ENCODE results near the gene LHFPL2. TPM values are rescaled to one million over a fixed set of nuclear protein-coding genes. Genes with fewer than 3 reads are reported as not detected.

The LHFPL2 gene
- total and polyA plus RNA-seq, 9 of the 15 experiments (the other 6 are each of a cell fraction or from before 2014, with no cell fraction given), result 1.0 to 6.6 (median 4.6) TPM

- TF ChIP-seq CEBPG (CRISPR knock-in tag; IDR thresholded peaks at IDR 0.05) (peak; percentile 63), CEBPG (tag; conservative IDR thresholded peaks at IDR 0.05 in 1 of 2, IDR thresholded peaks at IDR 0.05 in 1 of 2) (no peak), USF2 (CRISPR knock-in tag; IDR thresholded peaks at IDR 0.05) (no peak), NCOA2 (IDR thresholded peaks at IDR 0.05; ENCODE audit: partially characterized antibody in 2 of 2) (no peak), MTA3 (IDR thresholded peaks at IDR 0.05; ENCODE audit: borderline replicate concordance) (no peak), SOX6 (IDR thresholded peaks at IDR 0.05) (no peak), ZBTB17 (CRISPR knock-in tag; IDR thresholded peaks at IDR 0.05) (peak; percentile 87), TEAD1 (CRISPR knock-in tag; IDR thresholded peaks at IDR 0.05) (no peak), FOXK2 (conservative IDR thresholded peaks at IDR 0.05 in 1 of 2, IDR thresholded peaks at IDR 0.05 in 1 of 2; ENCODE audit: low read depth in 2 of 2) (no peak), GTF2A2 (tag; IDR thresholded peaks at IDR 0.05) (no peak), HDAC2 (IDR thresholded peaks at IDR 0.05) (no peak), ATF4 (CRISPR knock-in tag; IDR thresholded peaks at IDR 0.05) (0 out of 2 replicates have a peak, but pooled peaks have one; percentile 14), PKNOX1 (IDR thresholded peaks at IDR 0.05) (peak; percentile 85), ATF1 (CRISPR knock-in tag; IDR thresholded peaks at IDR 0.05) (no peak), ATF1 (tag; IDR thresholded peaks at IDR 0.05) (0 out of 2 replicates have a peak, but pooled peaks have one; percentile 20), MAFG (tag; conservative IDR thresholded peaks at IDR 0.05) (0 out of 2 replicates have a peak, but pooled peaks have one; percentile 16), SMAD4 (CRISPR knock-in tag; conservative IDR thresholded peaks at IDR 0.05) (0 out of 2 replicates have a peak, but pooled peaks have one; percentile 15), MEIS2 (IDR thresholded peaks at IDR 0.05; ENCODE audit: partially characterized antibody) (peak; percentile 8), C11orf30 (IDR thresholded peaks at IDR 0.05; ENCODE audit: low read depth) (0 out of 2 replicates have a peak, but pooled peaks have one; percentile 6), ZSCAN32 (CRISPR knock-in tag; IDR thresholded peaks at IDR 0.05) (no peak)
- TF ChIP-seq, protein P1, sequence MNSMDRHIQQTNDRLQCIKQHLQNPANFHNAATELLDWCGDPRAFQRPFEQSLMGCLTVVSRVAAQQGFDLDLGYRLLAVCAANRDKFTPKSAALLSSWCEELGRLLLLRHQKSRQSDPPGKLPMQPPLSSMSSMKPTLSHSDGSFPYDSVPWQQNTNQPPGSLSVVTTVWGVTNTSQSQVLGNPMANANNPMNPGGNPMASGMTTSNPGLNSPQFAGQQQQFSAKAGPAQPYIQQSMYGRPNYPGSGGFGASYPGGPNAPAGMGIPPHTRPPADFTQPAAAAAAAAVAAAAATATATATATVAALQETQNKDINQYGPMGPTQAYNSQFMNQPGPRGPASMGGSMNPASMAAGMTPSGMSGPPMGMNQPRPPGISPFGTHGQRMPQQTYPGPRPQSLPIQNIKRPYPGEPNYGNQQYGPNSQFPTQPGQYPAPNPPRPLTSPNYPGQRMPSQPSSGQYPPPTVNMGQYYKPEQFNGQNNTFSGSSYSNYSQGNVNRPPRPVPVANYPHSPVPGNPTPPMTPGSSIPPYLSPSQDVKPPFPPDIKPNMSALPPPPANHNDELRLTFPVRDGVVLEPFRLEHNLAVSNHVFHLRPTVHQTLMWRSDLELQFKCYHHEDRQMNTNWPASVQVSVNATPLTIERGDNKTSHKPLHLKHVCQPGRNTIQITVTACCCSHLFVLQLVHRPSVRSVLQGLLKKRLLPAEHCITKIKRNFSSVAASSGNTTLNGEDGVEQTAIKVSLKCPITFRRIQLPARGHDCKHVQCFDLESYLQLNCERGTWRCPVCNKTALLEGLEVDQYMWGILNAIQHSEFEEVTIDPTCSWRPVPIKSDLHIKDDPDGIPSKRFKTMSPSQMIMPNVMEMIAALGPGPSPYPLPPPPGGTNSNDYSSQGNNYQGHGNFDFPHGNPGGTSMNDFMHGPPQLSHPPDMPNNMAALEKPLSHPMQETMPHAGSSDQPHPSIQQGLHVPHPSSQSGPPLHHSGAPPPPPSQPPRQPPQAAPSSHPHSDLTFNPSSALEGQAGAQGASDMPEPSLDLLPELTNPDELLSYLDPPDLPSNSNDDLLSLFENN (IDR thresholded peaks at IDR 0.05; ENCODE audit: low read depth in 2 of 2, low read length in 2 of 2), result no peak
- TF ChIP-seq, protein P2, sequence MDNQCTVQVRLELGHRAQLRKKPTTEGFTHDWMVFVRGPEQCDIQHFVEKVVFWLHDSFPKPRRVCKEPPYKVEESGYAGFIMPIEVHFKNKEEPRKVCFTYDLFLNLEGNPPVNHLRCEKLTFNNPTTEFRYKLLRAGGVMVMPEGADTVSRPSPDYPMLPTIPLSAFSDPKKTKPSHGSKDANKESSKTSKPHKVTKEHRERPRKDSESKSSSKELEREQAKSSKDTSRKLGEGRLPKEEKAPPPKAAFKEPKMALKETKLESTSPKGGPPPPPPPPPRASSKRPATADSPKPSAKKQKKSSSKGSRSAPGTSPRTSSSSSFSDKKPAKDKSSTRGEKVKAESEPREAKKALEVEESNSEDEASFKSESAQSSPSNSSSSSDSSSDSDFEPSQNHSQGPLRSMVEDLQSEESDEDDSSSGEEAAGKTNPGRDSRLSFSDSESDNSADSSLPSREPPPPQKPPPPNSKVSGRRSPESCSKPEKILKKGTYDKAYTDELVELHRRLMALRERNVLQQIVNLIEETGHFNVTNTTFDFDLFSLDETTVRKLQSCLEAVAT (IDR thresholded peaks at IDR 0.05), result peak in 1 of 2 experiments; percentile 76; a peak in 1 of 4 replicates
Observed at GRCh38 chr5:78569441-78569840, 79.1 kb downstream of the LHFPL2 start (continued).

All from K562 (cell line).